Measurements from ENCODE around the gene DIP2B. TPM values are rescaled to one million over a fixed set of nuclear protein-coding genes. Genes with fewer than 3 reads are reported as not detected.

The DIP2B gene
- total RNA-seq, 1 donor from 2014 or later, result 32.3 TPM

GRCh38 chr12:50715174-50715573 is 210.4 kb downstream of the DIP2B start:
- Mint-ChIP-seq H3K36me3 (ENCODE audit: low read depth) (peaks cover 70% of the 10 kb centered on the region), H3K9me3 (no peaks in the 10 kb centered on the region), H3K4me1 (no peaks in the 10 kb centered on the region), H3K27me3 (no peaks in the 10 kb centered on the region), H3K4me3 (no peak overlapping the region), H3K27ac (no peak overlapping the region)
- CTCF ChIA-PET, result no interaction called here
- ATAC-seq (ENCODE audit: low read depth) (no peak), DNase-seq (no peak)
- POLR2A ChIA-PET, result no interaction called here
- intact Hi-C loops (cut with micrococcal nuclease), result no loop called here
- no peak for TF ChIP-seq CTCF (IDR thresholded peaks at IDR 0.05)

GRCh38 chr12:50718760-50719159 is 214.0 kb downstream of the DIP2B start:
- no peak for TF ChIP-seq CTCF (IDR thresholded peaks at IDR 0.05)
- CTCF ChIA-PET, result no interaction called here
- ATAC-seq (ENCODE audit: low read depth) (no peak), DNase-seq (no peak)
- intact Hi-C loops (cut with micrococcal nuclease), result no loop called here
- no peak overlapping the region for H3K27ac Mint-ChIP-seq
- H3K4me1 Mint-ChIP-seq, result peaks cover 13% of the 10 kb centered on the region
- peaks cover 78% of the 10 kb centered on the region for H3K36me3 Mint-ChIP-seq (ENCODE audit: low read depth)
- POLR2A ChIA-PET, result no interaction called here
- H3K4me3 Mint-ChIP-seq, result no peak overlapping the region
- H3K27me3 Mint-ChIP-seq, result no peaks in the 10 kb centered on the region
- H3K9me3 Mint-ChIP-seq, result no peaks in the 10 kb centered on the region

GRCh38 chr12:50720085-50720484 is 215.3 kb downstream of the DIP2B start:
- Mint-ChIP-seq H3K4me3 (no peak overlapping the region), H3K36me3 (ENCODE audit: low read depth) (peaks cover 79% of the 10 kb centered on the region), H3K4me1 (peaks cover 13% of the 10 kb centered on the region), H3K9me3 (no peaks in the 10 kb centered on the region), H3K27me3 (no peaks in the 10 kb centered on the region), H3K27ac (no peak overlapping the region)
- DNase-seq, result no peak
- CTCF ChIA-PET, result no interaction called here
- intact Hi-C loops (cut with micrococcal nuclease), result no loop called here
- ATAC-seq (ENCODE audit: low read depth), result no peak
- no peak for TF ChIP-seq CTCF (IDR thresholded peaks at IDR 0.05)
- POLR2A ChIA-PET, result no interaction called here

- ChIA-PET CTCF (no interaction called here), POLR2A (no interaction called here)
- Mint-ChIP-seq H3K4me1 (peaks cover 13% of the 10 kb centered on the region), H3K36me3 (ENCODE audit: low read depth) (peaks cover 79% of the 10 kb centered on the region), H3K27me3 (no peaks in the 10 kb centered on the region), H3K27ac (no peak overlapping the region), H3K9me3 (no peaks in the 10 kb centered on the region), H3K4me3 (no peak overlapping the region)
- intact Hi-C loops (cut with micrococcal nuclease), result no loop called here
- no peak for TF ChIP-seq CTCF (IDR thresholded peaks at IDR 0.05)
- DNase-seq (no peak), ATAC-seq (ENCODE audit: low read depth) (no peak)
Measured at GRCh38 chr12:50720501-50720900, 215.7 kb downstream of the DIP2B start.

GRCh38 chr12:50723865-50724264 is 219.1 kb downstream of the DIP2B start:
- ChIA-PET CTCF (no interaction called here), POLR2A (no interaction called here)
- Mint-ChIP-seq H3K27me3 (no peaks in the 10 kb centered on the region), H3K36me3 (ENCODE audit: low read depth) (peaks cover 83% of the 10 kb centered on the region), H3K4me1 (peaks cover 13% of the 10 kb centered on the region), H3K27ac (no peak overlapping the region), H3K9me3 (no peaks in the 10 kb centered on the region), H3K4me3 (no peak overlapping the region)
- intact Hi-C loops (cut with micrococcal nuclease), result no loop called here
- no peak for ATAC-seq (ENCODE audit: low read depth)
- no peak for TF ChIP-seq CTCF (IDR thresholded peaks at IDR 0.05)
- no peak for DNase-seq

All from activated B cell treated with CpG ODN at 0.5 μM for 24 hours (primary cell).